Measurements from ENCODE around the gene DGKZ.

Gene DGKZ

DNA sequence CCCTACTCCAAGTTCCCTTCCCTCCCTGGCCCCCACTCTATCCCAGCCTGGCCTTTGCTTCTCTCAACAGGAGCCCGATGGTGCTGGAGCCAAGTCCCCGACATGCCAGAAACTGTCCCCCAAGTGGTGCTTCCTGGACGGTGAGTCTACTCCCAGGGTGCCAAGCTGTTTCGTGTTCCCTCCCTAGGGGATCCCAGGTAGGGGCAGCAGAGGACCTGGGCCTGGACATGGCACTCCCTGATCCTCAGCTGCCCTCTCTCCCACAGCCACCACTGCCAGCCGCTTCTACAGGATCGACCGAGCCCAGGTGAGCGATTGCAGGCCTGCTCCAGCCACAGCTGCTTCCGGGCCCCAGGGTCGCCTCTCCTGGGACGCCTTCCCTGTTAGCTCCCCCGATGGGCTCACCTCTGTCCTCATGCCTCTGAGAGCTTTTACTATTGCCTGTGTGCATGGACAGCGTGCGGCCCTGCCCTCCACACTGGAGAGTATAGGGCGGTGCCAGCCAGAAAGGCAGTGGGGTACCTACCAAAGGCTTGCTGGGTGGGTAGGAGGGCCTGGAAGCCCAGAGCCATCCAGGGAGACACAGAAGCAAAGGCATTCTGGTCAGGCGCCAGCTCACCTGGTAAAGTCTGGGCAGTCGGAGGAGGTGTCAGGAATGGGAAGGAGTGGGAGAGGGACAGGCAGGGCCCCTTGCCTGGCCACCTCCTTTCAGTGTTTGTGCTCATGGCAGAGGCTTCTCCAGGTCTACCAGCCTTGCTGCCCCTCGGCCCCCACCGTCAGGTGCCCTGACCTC is 29.2 kb downstream of the DGKZ start:
- Histone ChIP-seq H3K27me3 (ENCODE audit: insufficient read depth, low read length, poor library complexity, severe bottlenecking) (no peaks in the 10 kb centered on the region), H3K9me3 (ENCODE audit: insufficient read depth, low read depth, low read length) (no peaks in the 10 kb centered on the region), H3K9me2 (replicated peaks; ENCODE audit: low read depth, low read length) (no peaks in the 10 kb centered on the region), H3K9ac (ENCODE audit: low read depth, low read length, poor library complexity, severe bottlenecking) (no peak overlapping the region), H3K79me2 (ENCODE audit: insufficient read depth, low read length) (no peaks in the 10 kb centered on the region), H3F3A (ENCODE audit: low read depth) (no peaks in the 10 kb centered on the region), H3K4me1 (ENCODE audit: insufficient read depth, low read length, poor library complexity, severe bottlenecking) (no peaks in the 10 kb centered on the region), H3K4me3 (ENCODE audit: low read length, poor library complexity, severe bottlenecking) (no peak overlapping the region), H4K20me1 (ENCODE audit: insufficient read depth, low read length, poor library complexity, severe bottlenecking) (peaks cover 3% of the 10 kb centered on the region), H3K4me2 (ENCODE audit: low read depth, low read length, poor library complexity, severe bottlenecking) (no peak overlapping the region), H3K36me3 (ENCODE audit: insufficient read depth, low read length) (peaks cover 74% of the 10 kb centered on the region; the same call in 1 of the 2 replicates), H2AFZ (ENCODE audit: low read length) (no peak overlapping the region)
- TF ChIP-seq, protein P1, sequence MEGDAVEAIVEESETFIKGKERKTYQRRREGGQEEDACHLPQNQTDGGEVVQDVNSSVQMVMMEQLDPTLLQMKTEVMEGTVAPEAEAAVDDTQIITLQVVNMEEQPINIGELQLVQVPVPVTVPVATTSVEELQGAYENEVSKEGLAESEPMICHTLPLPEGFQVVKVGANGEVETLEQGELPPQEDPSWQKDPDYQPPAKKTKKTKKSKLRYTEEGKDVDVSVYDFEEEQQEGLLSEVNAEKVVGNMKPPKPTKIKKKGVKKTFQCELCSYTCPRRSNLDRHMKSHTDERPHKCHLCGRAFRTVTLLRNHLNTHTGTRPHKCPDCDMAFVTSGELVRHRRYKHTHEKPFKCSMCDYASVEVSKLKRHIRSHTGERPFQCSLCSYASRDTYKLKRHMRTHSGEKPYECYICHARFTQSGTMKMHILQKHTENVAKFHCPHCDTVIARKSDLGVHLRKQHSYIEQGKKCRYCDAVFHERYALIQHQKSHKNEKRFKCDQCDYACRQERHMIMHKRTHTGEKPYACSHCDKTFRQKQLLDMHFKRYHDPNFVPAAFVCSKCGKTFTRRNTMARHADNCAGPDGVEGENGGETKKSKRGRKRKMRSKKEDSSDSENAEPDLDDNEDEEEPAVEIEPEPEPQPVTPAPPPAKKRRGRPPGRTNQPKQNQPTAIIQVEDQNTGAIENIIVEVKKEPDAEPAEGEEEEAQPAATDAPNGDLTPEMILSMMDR (conservative IDR thresholded peaks at IDR 0.05; ENCODE audit: low read length), result no peak
- no peak for TF ChIP-seq EZH2phosphoT487 (IDR thresholded peaks at IDR 0.05; ENCODE audit: borderline replicate concordance)

DNA sequence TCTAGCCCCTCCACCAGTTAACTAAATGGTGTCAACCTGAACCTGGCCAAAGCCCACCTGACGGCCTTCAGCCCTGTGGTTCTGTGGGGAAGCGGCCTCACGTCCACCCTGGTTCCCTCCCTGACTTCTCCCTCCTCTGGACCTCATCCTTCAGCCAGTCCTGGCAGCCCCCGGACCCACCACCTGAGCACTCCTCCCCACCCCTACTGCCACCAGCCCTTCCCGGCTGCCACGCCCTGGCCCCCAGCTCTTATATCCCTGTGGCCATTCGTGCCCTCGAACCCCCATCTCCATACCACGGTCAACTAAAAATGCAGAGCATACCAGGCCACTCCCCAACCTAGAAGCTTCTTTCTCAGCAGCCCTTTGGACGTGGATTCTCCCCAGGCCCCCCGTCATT is 30.0 kb downstream of the DGKZ start:
- Histone ChIP-seq H3K36me3 (ENCODE audit: insufficient read depth, low read length) (peaks cover 66% of the 10 kb centered on the region; the same call in 1 of the 2 replicates), H3K4me2 (ENCODE audit: low read depth, low read length, poor library complexity, severe bottlenecking) (no peak overlapping the region), H2AFZ (ENCODE audit: low read length) (no peak overlapping the region), H3F3A (ENCODE audit: low read depth) (no peaks in the 10 kb centered on the region), H3K79me2 (ENCODE audit: insufficient read depth, low read length) (no peaks in the 10 kb centered on the region), H3K9me2 (replicated peaks; ENCODE audit: low read depth, low read length) (no peaks in the 10 kb centered on the region), H3K4me1 (ENCODE audit: insufficient read depth, low read length, poor library complexity, severe bottlenecking) (no peaks in the 10 kb centered on the region), H3K4me3 (ENCODE audit: low read length, poor library complexity, severe bottlenecking) (no peak overlapping the region), H3K9ac (ENCODE audit: low read depth, low read length, poor library complexity, severe bottlenecking) (no peak overlapping the region), H4K20me1 (ENCODE audit: insufficient read depth, low read length, poor library complexity, severe bottlenecking) (peaks cover 3% of the 10 kb centered on the region), H3K9me3 (ENCODE audit: insufficient read depth, low read depth, low read length) (no peaks in the 10 kb centered on the region), H3K27me3 (ENCODE audit: insufficient read depth, low read length, poor library complexity, severe bottlenecking) (no peaks in the 10 kb centered on the region)
- TF ChIP-seq EZH2phosphoT487 (IDR thresholded peaks at IDR 0.05; ENCODE audit: borderline replicate concordance), result no peak
- TF ChIP-seq, protein P1 (conservative IDR thresholded peaks at IDR 0.05; ENCODE audit: low read length), result no peak

DNA sequence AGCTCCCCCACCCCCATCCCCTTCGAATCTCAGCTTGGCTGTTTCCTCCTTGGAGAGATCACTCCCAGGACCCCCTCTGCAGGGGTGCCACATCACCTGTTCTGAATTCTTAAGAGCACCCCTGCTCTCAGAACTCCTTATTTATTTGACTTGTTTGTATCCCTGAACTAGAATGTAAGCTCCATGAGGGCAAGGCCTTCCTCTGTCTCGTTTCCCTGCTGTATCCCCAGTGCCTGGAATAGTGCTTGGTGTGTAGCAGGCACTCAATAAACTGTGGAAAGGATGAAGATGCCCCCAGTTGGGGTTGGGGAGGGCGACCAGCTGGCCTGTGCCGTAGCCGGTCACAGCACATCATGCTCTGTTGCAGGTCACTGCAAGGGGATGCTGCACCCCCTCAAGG is 30.6 kb downstream of the DGKZ start:
- H3K9me3 ChIP-seq (ENCODE audit: insufficient read depth, low read depth, low read length), result no peaks in the 10 kb centered on the region
- peaks cover 61% of the 10 kb centered on the region; the same call in 1 of the 2 replicates for H3K36me3 ChIP-seq (ENCODE audit: insufficient read depth, low read length)
- no peaks in the 10 kb centered on the region for H3K4me1 ChIP-seq (ENCODE audit: insufficient read depth, low read length, poor library complexity, severe bottlenecking)
- H3K9ac ChIP-seq (ENCODE audit: low read depth, low read length, poor library complexity, severe bottlenecking), result no peak overlapping the region
- H3K79me2 ChIP-seq (ENCODE audit: insufficient read depth, low read length), result no peaks in the 10 kb centered on the region
- H3K4me3 ChIP-seq (ENCODE audit: low read length, poor library complexity, severe bottlenecking), result no peak overlapping the region
- H3K27me3 ChIP-seq (ENCODE audit: insufficient read depth, low read length, poor library complexity, severe bottlenecking), result no peaks in the 10 kb centered on the region
- H4K20me1 ChIP-seq (ENCODE audit: insufficient read depth, low read length, poor library complexity, severe bottlenecking), result peaks cover 3% of the 10 kb centered on the region
- no peaks in the 10 kb centered on the region for H3F3A ChIP-seq (ENCODE audit: low read depth)
- H3K9me2 ChIP-seq (replicated peaks; ENCODE audit: low read depth, low read length), result no peaks in the 10 kb centered on the region
- H2AFZ ChIP-seq (ENCODE audit: low read length), result no peak overlapping the region
- H3K4me2 ChIP-seq (ENCODE audit: low read depth, low read length, poor library complexity, severe bottlenecking), result no peak overlapping the region
- TF ChIP-seq, protein P1 (conservative IDR thresholded peaks at IDR 0.05; ENCODE audit: low read length), result no peak
- TF ChIP-seq EZH2phosphoT487 (IDR thresholded peaks at IDR 0.05; ENCODE audit: borderline replicate concordance), result no peak

All from Loucy (cell line).